CD4-positive, alpha-beta memory T cell (primary cell): ENCODE results near the gene ELMO2. TPM values are rescaled to one million over a fixed set of nuclear protein-coding genes. Genes with fewer than 3 reads are reported as not detected.
A peak's percentile ranks its signal among the peaks of the same experiment; 100 is the strongest.

ENCODE experiments used
- CTCF ChIA-PET: fragments of 350-600 bp; sonication (Branson Sonifier 250); formaldehyde crosslinking; loops from one replicate; lab custom pipeline; 2021; ENCODE audit warnings: inconsistent platforms; ENCODE audit not compliant: partially characterized antibody; lab: Charles Lee
- POLR2A ChIA-PET: fragments of 350-600 bp; sonication (Branson Sonifier 250); formaldehyde crosslinking; loops from one replicate; lab custom pipeline; 2021; ENCODE audit not compliant: partially characterized antibody; lab: Charles Lee
- DNase-seq, 5 donors: peaks; one replicate each; pipeline versions ENCODE4 v3.0.0 to v3.0.0-alpha.2; 2020 to 2022; ENCODE audit warnings: mixed read lengths in 1 of 5
- H3K27ac ChIP-seq: one replicate; pipeline ENCODE4 v1.7.0; 2013; ENCODE audit warnings: low read depth, low read length
- H3K27me3 ChIP-seq: 2 replicates; pipeline ENCODE4 v1.7.0; 2013; ENCODE audit warnings: mild to moderate bottlenecking, low read length, moderate library complexity; ENCODE audit not compliant: insufficient read depth
- H3K36me3 ChIP-seq: 2 replicates; pipeline ENCODE4 v1.7.0; 2013; ENCODE audit warnings: mild to moderate bottlenecking, low read length, moderate library complexity; ENCODE audit not compliant: insufficient read depth
- H3K4me1 ChIP-seq: 2 replicates; pipeline ENCODE4 v1.7.0; 2013; ENCODE audit warnings: mild to moderate bottlenecking, low read length, moderate library complexity; ENCODE audit not compliant: insufficient read depth
- H3K4me3 ChIP-seq, 2 donors: one replicate each; pipeline ENCODE4 v1.7.0; 2013; ENCODE audit warnings: low read length in 2 of 2, mild to moderate bottlenecking in 1 of 2
- H3K9me3 ChIP-seq, 2 donors: one replicate each; pipeline ENCODE4 v1.7.0; 2013; ENCODE audit warnings: low read length in 2 of 2, control low read depth in 1 of 2; ENCODE audit not compliant: control insufficient read depth in 1 of 2
- H3K27ac Mint-ChIP-seq, 7 donors: one replicate each; pipeline ENCODE4 v1.8.0; 2020 to 2021; ENCODE audit warnings: mixed read lengths in 7 of 7, mild to moderate bottlenecking in 6 of 7, inconsistent platforms in 3 of 7, moderate library complexity in 3 of 7
- H3K27me3 Mint-ChIP-seq, 2 donors: one replicate each; pipeline ENCODE4 v1.8.0; 2020 to 2021; ENCODE audit warnings: mixed read lengths in 2 of 2
- H3K36me3 Mint-ChIP-seq, 2 donors: one replicate each; pipeline ENCODE4 v1.8.0; 2020 to 2021; ENCODE audit warnings: mixed read lengths in 2 of 2, inconsistent platforms in 1 of 2, mild to moderate bottlenecking in 1 of 2
- H3K4me1 Mint-ChIP-seq, 4 donors: one replicate each; pipeline ENCODE4 v1.8.0; 2020 to 2021; ENCODE audit warnings: mixed read lengths in 4 of 4, mild to moderate bottlenecking in 1 of 4
- H3K4me3 Mint-ChIP-seq, 8 donors: one replicate each; pipeline ENCODE4 v1.8.0; 2020 to 2021; ENCODE audit warnings: mixed read lengths in 8 of 8, mild to moderate bottlenecking in 7 of 8, moderate library complexity in 6 of 8, inconsistent platforms in 3 of 8
- H3K9me3 Mint-ChIP-seq, 8 donors: one replicate each; pipeline ENCODE4 v1.8.0; 2020 to 2021; ENCODE audit warnings: mixed read lengths in 8 of 8, mild to moderate bottlenecking in 5 of 8, inconsistent platforms in 3 of 8, moderate library complexity in 1 of 8
- intact Hi-C: fragments of 100-400 bp; cut with micrococcal nuclease; formaldehyde crosslinking; loops from one replicate; pipeline ENCODE4 v1.15.1; 2023
- polyA plus RNA-seq, 2 donors: library from polyadenylated mRNA; unstranded; fragments of 300-500 nt; fragmentation: Illumina TruSeq; gene quantifications; one replicate each; pipeline ENCODE4 v1.2.3, GENCODE V29; 2021
- total RNA-seq, 2 experiments: library from RNA; stranded (reverse); gene quantifications; one replicate each; pipeline ENCODE4 v1.2.3, GENCODE V29; 2021

Gene ELMO2
- total and polyA plus RNA-seq, 4 experiments from 2014 or later = 52.5 to 98.9 (median 67.9) TPM

DNA sequence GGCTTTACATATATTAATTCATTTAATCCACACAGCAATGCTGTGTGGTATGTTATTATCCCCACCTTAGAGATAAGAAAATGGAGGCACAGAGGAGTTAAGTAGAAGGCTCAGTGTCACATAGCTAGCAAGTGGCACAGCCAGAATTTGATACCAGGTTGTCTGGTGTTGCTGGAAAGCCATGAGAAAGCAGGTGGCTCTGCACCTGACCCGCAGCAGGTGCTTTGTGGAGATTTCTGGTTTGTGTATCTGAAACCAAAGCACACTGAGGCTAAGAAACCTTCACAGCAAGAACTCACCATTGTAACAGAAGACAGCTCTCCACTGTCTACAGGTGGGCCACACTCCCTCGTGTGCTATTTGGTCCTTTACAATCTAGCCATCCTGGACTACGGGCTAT, 7.5 kb downstream of the ELMO2 start:
- H3K4me3 Mint-ChIP-seq = peak overlapping the region in 7 of 8 donors; percentile 29 to 83 (median 77)

DNA sequence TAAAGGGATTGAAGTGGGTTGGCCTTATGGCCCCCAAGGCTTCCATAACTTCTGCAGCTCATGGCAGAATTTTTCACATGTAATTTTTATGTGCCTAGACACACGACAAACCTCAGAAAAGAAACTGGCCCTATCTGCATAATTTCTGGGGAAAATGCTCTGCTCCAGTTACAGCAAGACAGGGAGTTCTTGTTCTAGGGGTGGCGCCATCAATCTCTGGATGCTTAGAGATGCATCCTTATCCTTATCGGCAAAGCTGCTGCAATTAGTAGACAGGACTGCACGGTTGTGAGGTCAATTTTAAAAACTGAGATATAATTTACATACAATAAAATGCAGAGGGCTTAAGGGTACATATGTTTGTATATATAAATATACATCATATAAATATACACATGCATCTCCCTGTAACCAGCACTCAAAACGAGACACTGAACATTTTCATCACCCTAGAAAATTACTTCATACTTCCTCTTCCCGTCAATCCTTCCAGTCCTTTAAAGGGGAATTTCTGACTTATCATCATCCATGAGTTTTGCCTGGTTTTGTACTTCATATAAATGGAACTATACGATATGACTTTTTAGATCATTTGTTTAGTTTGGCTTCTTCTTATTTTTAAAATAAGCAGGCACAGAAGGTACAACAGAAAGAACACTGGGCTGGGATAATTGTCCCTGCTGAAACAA, 10.2 kb downstream of the ELMO2 start:
- H3K36me3 Mint-ChIP-seq = peaks cover 46 to 74% of the 10 kb centered on the region in 2 donors
- H3K9me3 Mint-ChIP-seq = no peaks in the 10 kb centered on the region
- no peak overlapping the region for H3K4me3 ChIP-seq
- no peaks in the 10 kb centered on the region for H3K9me3 ChIP-seq
- H3K27ac Mint-ChIP-seq = peak overlapping the region in 1 of 7 donors; percentile 25
- ChIA-PET CTCF (no interaction called here), POLR2A (no interaction called here)
- peaks cover 59% of the 10 kb centered on the region for H3K36me3 ChIP-seq
- H3K27me3 ChIP-seq = no peaks in the 10 kb centered on the region
- peaks cover 34 to 64% (median 47%) of the 10 kb centered on the region in 4 donors for H3K4me1 Mint-ChIP-seq
- H3K27ac ChIP-seq = no peak overlapping the region
- H3K27me3 Mint-ChIP-seq = no peaks in the 10 kb centered on the region
- intact Hi-C loops = no loop called here
- DNase-seq = no peak
- peaks cover 29% of the 10 kb centered on the region for H3K4me1 ChIP-seq
- no peak overlapping the region for H3K4me3 Mint-ChIP-seq

More for the DNA sequence above, 7.5 kb downstream of the ELMO2 start:
- DNase-seq = no peak
- H3K9me3 Mint-ChIP-seq = no peaks in the 10 kb centered on the region
- Histone ChIP-seq H3K4me3 (no peak overlapping the region), H3K36me3 (peaks cover 31% of the 10 kb centered on the region), H3K9me3 (no peaks in the 10 kb centered on the region), H3K4me1 (peaks cover 56% of the 10 kb centered on the region), H3K27me3 (no peaks in the 10 kb centered on the region), H3K27ac (peak overlapping the region; percentile 76)
- H3K27me3 Mint-ChIP-seq = no peaks in the 10 kb centered on the region
- H3K27ac Mint-ChIP-seq = peak overlapping the region; percentile 84 to 98 (median 93)
- ChIA-PET POLR2A (interaction anchor here (1.2 to 1.6 kb wide), 5 partner anchors 8 to 92 kb away, joined by 3 to 6 read pairs (median 3); no protein-coding TSS in a partner anchor), CTCF (interaction anchor here (0.7 to 1.5 kb wide), 3 partner anchors 15 to 50 kb away, joined by 3 to 4 read pairs (median 3); no protein-coding TSS in a partner anchor)
- peaks cover 21 to 46% of the 10 kb centered on the region in 2 donors for H3K36me3 Mint-ChIP-seq
- H3K4me1 Mint-ChIP-seq = peaks cover 54 to 88% (median 70%) of the 10 kb centered on the region in 4 donors
- intact Hi-C loops = no loop called here

DNA sequence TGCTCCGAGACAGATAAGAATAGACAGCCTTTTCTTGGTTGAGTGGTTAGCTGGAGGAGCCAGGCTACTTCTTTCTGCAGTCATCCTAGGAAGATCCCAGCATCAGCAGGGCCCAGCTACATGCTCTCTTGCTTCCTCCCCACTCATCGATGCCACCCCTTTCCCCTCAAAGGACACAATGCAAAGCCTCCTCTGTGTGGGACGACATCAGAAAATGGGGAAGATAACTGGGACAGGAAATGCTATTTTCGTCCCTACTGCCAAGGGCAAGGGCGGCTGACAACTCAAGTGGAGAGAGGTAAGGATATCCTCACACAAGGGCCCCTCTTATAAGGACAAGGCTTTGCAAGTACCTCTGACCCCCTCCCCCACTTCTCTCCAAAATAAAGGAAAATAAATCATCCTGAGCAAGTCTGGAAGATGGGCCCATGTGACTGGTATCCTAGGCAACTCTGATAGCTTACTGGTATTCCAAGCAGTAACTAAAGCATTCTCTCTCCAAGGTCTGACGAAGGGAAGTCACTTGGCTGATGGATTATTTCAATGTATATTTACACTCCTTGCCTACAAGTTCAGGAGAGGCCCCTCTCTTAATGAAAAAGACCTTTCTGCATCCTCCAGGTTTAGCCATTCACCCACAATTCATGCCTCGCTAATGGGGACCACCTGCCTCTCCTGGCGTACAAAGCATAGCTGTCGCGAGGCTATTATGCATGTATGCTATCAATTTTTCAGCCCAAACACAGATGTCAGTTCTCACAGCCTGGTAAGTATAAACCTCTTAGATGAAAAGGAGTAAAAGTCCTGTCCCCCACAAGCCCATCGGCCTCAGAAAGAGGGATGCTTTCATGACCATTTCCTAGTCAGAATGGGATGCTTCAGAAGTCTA, 11.3 kb downstream of the ELMO2 start:
- CTCF ChIA-PET = no interaction called here
- Histone ChIP-seq H3K4me3 (no peak overlapping the region), H3K27me3 (no peaks in the 10 kb centered on the region), H3K27ac (no peak overlapping the region), H3K36me3 (peaks cover 69% of the 10 kb centered on the region), H3K4me1 (peaks cover 19% of the 10 kb centered on the region), H3K9me3 (no peaks in the 10 kb centered on the region)
- Mint-ChIP-seq H3K9me3 (no peaks in the 10 kb centered on the region), H3K27ac (peak overlapping the region in 4 of 7 donors; percentile 52 to 78 (median 66)), H3K36me3 (peaks cover 54 to 84% of the 10 kb centered on the region in 2 donors), H3K4me1 (peaks cover 23 to 53% (median 38%) of the 10 kb centered on the region in 4 donors), H3K27me3 (no peaks in the 10 kb centered on the region), H3K4me3 (no peak overlapping the region)
- intact Hi-C loops = no loop called here
- no peak for DNase-seq
- POLR2A ChIA-PET = interaction anchor here (1.8 kb wide), 1 partner anchor 31 kb away, joined by 6 read pairs; no protein-coding TSS in a partner anchor

GRCh38 chr20:46393967-46394366, 12.4 kb downstream of the ELMO2 start:
- Mint-ChIP-seq H3K36me3 (peaks cover 60 to 85% of the 10 kb centered on the region in 2 donors), H3K9me3 (no peaks in the 10 kb centered on the region), H3K4me1 (peaks cover 15 to 42% (median 28%) of the 10 kb centered on the region in 4 donors), H3K4me3 (no peak overlapping the region), H3K27ac (peak overlapping the region in 2 of 7 donors; percentile 18 to 36), H3K27me3 (no peaks in the 10 kb centered on the region)
- Histone ChIP-seq H3K36me3 (peaks cover 74% of the 10 kb centered on the region), H3K4me1 (peaks cover 7% of the 10 kb centered on the region), H3K9me3 (no peaks in the 10 kb centered on the region), H3K27me3 (no peaks in the 10 kb centered on the region), H3K4me3 (no peak overlapping the region), H3K27ac (no peak overlapping the region)
- intact Hi-C loops = no loop called here
- no peak for DNase-seq
- POLR2A ChIA-PET = interaction anchor here (1.8 kb wide), 1 partner anchor 30 kb away, joined by 6 read pairs; no protein-coding TSS in a partner anchor
- CTCF ChIA-PET = interaction anchor here (0.8 to 1.2 kb wide), 2 partner anchors 13 to 20 kb away, joined by 3 read pairs; partner anchors contain the start of gene ELMO2

- Histone ChIP-seq H3K9me3 (no peaks in the 10 kb centered on the region), H3K27ac (no peak overlapping the region), H3K36me3 (peaks cover 91% of the 10 kb centered on the region), H3K4me3 (no peak overlapping the region), H3K4me1 (no peaks in the 10 kb centered on the region), H3K27me3 (no peaks in the 10 kb centered on the region)
- POLR2A ChIA-PET = interaction anchor here (2.3 to 2.4 kb wide), 2 partner anchors 10 to 12 kb away, joined by 5 to 7 read pairs; no protein-coding TSS in a partner anchor
- Mint-ChIP-seq H3K4me1 (peaks cover 0 to 10% (median 3%) of the 10 kb centered on the region in 4 donors), H3K27ac (peak overlapping the region in 3 of 7 donors; percentile 2 to 24 (median 19)), H3K36me3 (peaks cover 70 to 86% of the 10 kb centered on the region in 2 donors), H3K4me3 (no peak overlapping the region), H3K9me3 (no peaks in the 10 kb centered on the region), H3K27me3 (no peaks in the 10 kb centered on the region)
- no peak for DNase-seq
- intact Hi-C loops = no loop called here
- CTCF ChIA-PET = no interaction called here
Observed at GRCh38 chr20:46388937-46389336, 17.5 kb downstream of the ELMO2 start.

- no peak overlapping the region for H3K27ac ChIP-seq
- POLR2A ChIA-PET = interaction anchor here (2.3 to 2.6 kb wide), 3 partner anchors 11 to 19 kb away, joined by 5 to 8 read pairs (median 7); partner anchors contain the start of gene ELMO2
- H3K4me3 Mint-ChIP-seq = no peak overlapping the region
- CTCF ChIA-PET = no interaction called here
- H3K4me1 ChIP-seq = no peaks in the 10 kb centered on the region
- peaks cover 91% of the 10 kb centered on the region for H3K36me3 ChIP-seq
- no peaks in the 10 kb centered on the region for H3K9me3 Mint-ChIP-seq
- H3K36me3 Mint-ChIP-seq = peaks cover 68 to 82% of the 10 kb centered on the region in 2 donors
- no peak overlapping the region for H3K4me3 ChIP-seq
- no peak for DNase-seq
- H3K27me3 ChIP-seq = no peaks in the 10 kb centered on the region
- intact Hi-C loops = no loop called here
- H3K27ac Mint-ChIP-seq = peak overlapping the region in 4 of 7 donors; percentile 24 to 80 (median 46)
- H3K27me3 Mint-ChIP-seq = no peaks in the 10 kb centered on the region
- peaks cover 0 to 10% (median 3%) of the 10 kb centered on the region in 4 donors for H3K4me1 Mint-ChIP-seq
- H3K9me3 ChIP-seq = no peaks in the 10 kb centered on the region
Observed at GRCh38 chr20:46388201-46388836, 18.1 kb downstream of the ELMO2 start.
